Midbrain (tissue), 1 donor: ENCODE measurements around the gene TAS2R4.
"Not testable (repeated sequence)": the region's sequence is repeated elsewhere in the genome, so short reads cannot be mapped to it uniquely, and the experiment has no call there.

Source experiments
- DNase-seq: peaks from one replicate; lab custom pipeline; 2025; lab: John Stamatoyannopoulos, UW

Gene TAS2R4

GRCh38 chr7:141776374-141776773, at the start of gene TAS2R4:
TSS of gene TAS2R4 (plus strand) at chr7:141776674. CDS start at chr7:141778489, 1,815 bp downstream.
- DNase-seq: no peak

- no peak for DNase-seq
These were observed 47.5 kb upstream of the TAS2R4 start for GRCh38 chr7:141729020-141729419.

- DNase-seq: no peak
These were observed 44.9 kb upstream of the TAS2R4 start for GRCh38 chr7:141731476-141732149.

GRCh38 chr7:141737118-141737835, 39.2 kb upstream of the TAS2R4 start:
- DNase-seq: no peak

- peak; percentile 95 for DNase-seq
These were observed 38.5 kb upstream of the TAS2R4 start, which contains the start of gene SSBP1 for GRCh38 chr7:141737836-141738591. TSS of gene SSBP1 (plus strand) at chr7:141738358. CDS start at chr7:141739167, 809 bp downstream.

GRCh38 chr7:141738592-141739013, 37.9 kb upstream of the TAS2R4 start:
- no peak for DNase-seq

GRCh38 chr7:141739250-141739649, 37.2 kb upstream of the TAS2R4 start:
- DNase-seq: no peak

GRCh38 chr7:141742229-141742628, 34.2 kb upstream of the TAS2R4 start:
- DNase-seq: no peak

- DNase-seq: no peak
These were observed 32.3 kb upstream of the TAS2R4 start for GRCh38 chr7:141744131-141744530.

GRCh38 chr7:141748396-141748795, 28.1 kb upstream of the TAS2R4 start:
- DNase-seq: no peak

GRCh38 chr7:141751904-141752303, 24.6 kb upstream of the TAS2R4 start:
- DNase-seq: not testable (repeated sequence)

- DNase-seq: no peak
These were observed 23.8 kb upstream of the TAS2R4 start for GRCh38 chr7:141752634-141753033.

- no peak for DNase-seq
These were observed 21.5 kb upstream of the TAS2R4 start for GRCh38 chr7:141754939-141755338.

- no peak for DNase-seq
These were observed 12.7 kb upstream of the TAS2R4 start, which contains the start of gene TAS2R3 for GRCh38 chr7:141763797-141764196. TSS of gene TAS2R3 (plus strand) at chr7:141764097. CDS start at chr7:141764159, 62 bp downstream.

- DNase-seq: not testable (repeated sequence)
These were observed 6.3 kb upstream of the TAS2R4 start for GRCh38 chr7:141770083-141770583.

GRCh38 chr7:141785706-141786552, 9.5 kb downstream of the TAS2R4 start:
- DNase-seq: peak; percentile 69

- DNase-seq: no peak
These were observed 11.8 kb downstream of the TAS2R4 start for GRCh38 chr7:141788296-141788695.

GRCh38 chr7:141789917-141790316, 13.4 kb downstream of the TAS2R4 start, which contains the start of gene TAS2R5:
TSS of gene TAS2R5 (plus strand) at chr7:141790217. CDS start at chr7:141790362, 145 bp downstream.
- no peak for DNase-seq

- peak; percentile 2 for DNase-seq
These were observed 16.1 kb downstream of the TAS2R4 start for GRCh38 chr7:141792526-141792925.

- no peak for DNase-seq
These were observed 43.6 kb downstream of the TAS2R4 start for GRCh38 chr7:141820067-141820466.

GRCh38 chr7:141822432-141822831, 46.0 kb downstream of the TAS2R4 start:
- DNase-seq: not testable (repeated sequence)
